EL (cell line): ENCODE data around the gene EPHB4.
"Not testable (repeated sequence)": the region's sequence is repeated elsewhere in the genome, so short reads cannot be mapped to it uniquely, and the experiment has no call there.

Source experiments
- DNase-seq: peaks from one replicate; pipeline ENCODE4 v3.0.0-alpha.2; 2016

EPHB4 gene

GRCh38 chr7:100783804-100784203, 43.5 kb downstream of the EPHB4 start:
- DNase-seq, result no peak

- DNase-seq, result no peak
Observed at GRCh38 chr7:100781255-100781654, 46.1 kb downstream of the EPHB4 start.

GRCh38 chr7:100779359-100779758, 48.0 kb downstream of the EPHB4 start:
- DNase-seq, result no peak

- DNase-seq, result no peak
Observed at GRCh38 chr7:100778061-100778621, 49.2 kb downstream of the EPHB4 start.

GRCh38 chr7:100773491-100773890, 53.8 kb downstream of the EPHB4 start:
- DNase-seq, result no peak

GRCh38 chr7:100768784-100769183, 58.5 kb downstream of the EPHB4 start:
- no peak for DNase-seq

- no peak for DNase-seq
Observed at GRCh38 chr7:100765250-100765649, 62.1 kb downstream of the EPHB4 start.

- DNase-seq, result no peak
Observed at GRCh38 chr7:100764841-100765240, 62.5 kb downstream of the EPHB4 start.

- DNase-seq, result no peak
Observed at GRCh38 chr7:100763556-100764140, 63.7 kb downstream of the EPHB4 start.

GRCh38 chr7:100762841-100763240, 64.5 kb downstream of the EPHB4 start:
- not testable (repeated sequence) for DNase-seq

- DNase-seq, result no peak
Observed at GRCh38 chr7:100759357-100760171, 67.8 kb downstream of the EPHB4 start.

- no peak for DNase-seq
Observed at GRCh38 chr7:100753750-100754149, 73.6 kb downstream of the EPHB4 start.

- no peak for DNase-seq
Observed at GRCh38 chr7:100752994-100753393, 74.3 kb downstream of the EPHB4 start.
